Sigmoid colon (tissue), 7 donors: Measurements from ENCODE around the gene ZNF512. TPM values are rescaled to one million over a fixed set of nuclear protein-coding genes. Genes with fewer than 3 reads are reported as not detected.
"Not testable (repeated sequence)": the region's sequence is repeated elsewhere in the genome, so short reads cannot be mapped to it uniquely, and the experiment has no call there.

ENCODE experiments used
- DNase-seq: peaks from one replicate; pipeline ENCODE4 v3.0.0-alpha.2; 2019
- H3K27ac ChIP-seq, 4 donors: fragments of 200-600 bp; sonication (generic); one replicate each; pipeline ENCODE4 v1.5.1; 2016 to 2019; ENCODE audit warnings: mild to moderate bottlenecking in 1 of 4
- H3K27me3 ChIP-seq, 3 donors: fragments of 200-600 bp; sonication (generic); one replicate each; pipeline ENCODE4 v1.5.1; 2019; ENCODE audit warnings: mild to moderate bottlenecking in 1 of 3
- H3K36me3 ChIP-seq, 4 donors: fragments of 200-600 bp; sonication (generic); one replicate each; pipeline ENCODE4 v1.5.1; 2016 to 2019
- H3K4me1 ChIP-seq, 4 donors: fragments of 200-600 bp; sonication (generic); one replicate each; pipeline ENCODE4 v1.5.1; 2017 to 2019
- H3K4me3 ChIP-seq, 4 donors: fragments of 200-600 bp; sonication (generic); one replicate each; pipeline ENCODE4 v1.5.1; 2017 to 2019; ENCODE audit warnings: mild to moderate bottlenecking in 2 of 4, moderate library complexity in 1 of 4
- H3K9me3 ChIP-seq, 4 donors: fragments of 200-600 bp in 3 of 4; sonication (generic) in 3 of 4; one replicate each; pipeline versions ENCODE4 v1.5.1 to v1.6.1; 2013 to 2019
- EP300 ChIP-seq, 4 donors: sonication (generic); formaldehyde crosslinking; IDR thresholded peaks; one replicate each; pipeline ENCODE4 v1.6.1; 2017; ENCODE audit warnings: antibody characterized with exemption in 4 of 4
- POLR2A ChIP-seq, 2 donors: fragments of 450-650 bp; IDR thresholded peaks; one replicate each; pipeline ENCODE4 v1.6.1; 2016; ENCODE audit warnings: antibody characterized with exemption in 2 of 2, mild to moderate bottlenecking in 2 of 2, moderate library complexity in 2 of 2
- POLR2AphosphoS5 ChIP-seq, 4 donors: sonication (generic); formaldehyde crosslinking; IDR thresholded peaks; one replicate each; pipeline ENCODE4 v1.6.1; 2017; ENCODE audit warnings: antibody characterized with exemption in 4 of 4
- WGBS, 2 donors: extraction: QIAGEN DNeasy Blood & Tissue Kit; methylation state at CpG; one replicate each; pipeline ENCODE4 v1.1.7; 2013; 5-methylcytosine and 5-hydroxymethylcytosine counted together
- intact Hi-C: fragments of 100-400 bp; cut with DNase I; formaldehyde crosslinking; loops from one replicate; pipeline ENCODE4 v1.15.1; 2023
- polyA plus RNA-seq, 3 donors: library from polyadenylated mRNA; stranded (reverse); fragments of 200-250 nt; gene quantifications; one replicate each; pipeline ENCODE4 v1.2.3, GENCODE V29; 2013
- total RNA-seq, 4 donors: library from RNA; depleted of rRNA; stranded (reverse); fragments of >200 nt; gene quantifications; one replicate each; pipeline ENCODE4 v1.1.0, GENCODE V29; 2016
- TF ChIP-seq, protein P1 (sequence below), 4 experiments: fragments of 450-650 bp in 3 of 4; fragments of 200-600 bp in 1 of 4; IDR thresholded peaks; one replicate each; pipeline ENCODE4 v1.5.1; 2016 to 2019; ENCODE audit warnings: antibody characterized with exemption in 4 of 4, mild to moderate bottlenecking in 3 of 4, moderate library complexity in 2 of 4
- donor health status: healthy with polysubstance abuse.
- donor health status: Bipolar disorder and iron deficiency.
- donor health status: healthy.

Gene ZNF512, protein sequence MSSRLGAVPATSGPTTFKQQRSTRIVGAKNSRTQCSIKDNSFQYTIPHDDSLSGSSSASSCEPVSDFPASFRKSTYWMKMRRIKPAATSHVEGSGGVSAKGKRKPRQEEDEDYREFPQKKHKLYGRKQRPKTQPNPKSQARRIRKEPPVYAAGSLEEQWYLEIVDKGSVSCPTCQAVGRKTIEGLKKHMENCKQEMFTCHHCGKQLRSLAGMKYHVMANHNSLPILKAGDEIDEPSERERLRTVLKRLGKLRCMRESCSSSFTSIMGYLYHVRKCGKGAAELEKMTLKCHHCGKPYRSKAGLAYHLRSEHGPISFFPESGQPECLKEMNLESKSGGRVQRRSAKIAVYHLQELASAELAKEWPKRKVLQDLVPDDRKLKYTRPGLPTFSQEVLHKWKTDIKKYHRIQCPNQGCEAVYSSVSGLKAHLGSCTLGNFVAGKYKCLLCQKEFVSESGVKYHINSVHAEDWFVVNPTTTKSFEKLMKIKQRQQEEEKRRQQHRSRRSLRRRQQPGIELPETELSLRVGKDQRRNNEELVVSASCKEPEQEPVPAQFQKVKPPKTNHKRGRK
- total RNA-seq (10 to 100 TPM; 30.7 to 44.3 (median 39.4) TPM), polyA plus RNA-seq (10 to 100 TPM in 1 of 3 donors, 1 to 10 TPM in 2; 3.9 to 13.8 (median 6.6) TPM)

- 2 to 3% methylated on average over 38 of the region's 38 CpGs for WGBS, 2 donors
- TF ChIP-seq POLR2A (IDR thresholded peaks at IDR 0.05) (peak; percentile 17 to 21), POLR2AphosphoS5 (IDR thresholded peaks at IDR 0.05) (peak; percentile 77 to 87 (median 82)), EP300 (IDR thresholded peaks at IDR 0.05) (no peak)
- TF ChIP-seq, protein P1, sequence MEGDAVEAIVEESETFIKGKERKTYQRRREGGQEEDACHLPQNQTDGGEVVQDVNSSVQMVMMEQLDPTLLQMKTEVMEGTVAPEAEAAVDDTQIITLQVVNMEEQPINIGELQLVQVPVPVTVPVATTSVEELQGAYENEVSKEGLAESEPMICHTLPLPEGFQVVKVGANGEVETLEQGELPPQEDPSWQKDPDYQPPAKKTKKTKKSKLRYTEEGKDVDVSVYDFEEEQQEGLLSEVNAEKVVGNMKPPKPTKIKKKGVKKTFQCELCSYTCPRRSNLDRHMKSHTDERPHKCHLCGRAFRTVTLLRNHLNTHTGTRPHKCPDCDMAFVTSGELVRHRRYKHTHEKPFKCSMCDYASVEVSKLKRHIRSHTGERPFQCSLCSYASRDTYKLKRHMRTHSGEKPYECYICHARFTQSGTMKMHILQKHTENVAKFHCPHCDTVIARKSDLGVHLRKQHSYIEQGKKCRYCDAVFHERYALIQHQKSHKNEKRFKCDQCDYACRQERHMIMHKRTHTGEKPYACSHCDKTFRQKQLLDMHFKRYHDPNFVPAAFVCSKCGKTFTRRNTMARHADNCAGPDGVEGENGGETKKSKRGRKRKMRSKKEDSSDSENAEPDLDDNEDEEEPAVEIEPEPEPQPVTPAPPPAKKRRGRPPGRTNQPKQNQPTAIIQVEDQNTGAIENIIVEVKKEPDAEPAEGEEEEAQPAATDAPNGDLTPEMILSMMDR (IDR thresholded peaks at IDR 0.05) = no peak
- H3K9me3 ChIP-seq = peaks cover 0 to 13% (median 3%) of the 10 kb centered on the region in 4 donors
- peak within 1 kb of the TSS; percentile 56 to 69 (median 58) for H3K4me3 ChIP-seq
- peaks cover 0 to 25% (median 21%) of the 10 kb centered on the region in 4 donors for H3K4me1 ChIP-seq
- no peaks in the 10 kb centered on the region for H3K27me3 ChIP-seq
- intact Hi-C loops = loop anchor here (2.0 kb wide), 1 partner anchor 92 kb away; no protein-coding TSS in a partner anchor
- peak within 1 kb of the TSS; percentile 72 to 80 (median 76) for H3K27ac ChIP-seq
- H3K36me3 ChIP-seq = no peaks in the 10 kb centered on the region
- peak; percentile 98 for DNase-seq
Observed at GRCh38 chr2:27582695-27583389, at the start of gene ZNF512. TSS of gene ZNF512 (plus strand) at chr2:27583042. CDS start at chr2:27583113, 71 bp downstream.

- no peak for TF ChIP-seq EP300 (IDR thresholded peaks at IDR 0.05)
- TF ChIP-seq POLR2AphosphoS5 (IDR thresholded peaks at IDR 0.05) = no peak
- TF ChIP-seq, protein P1 (IDR thresholded peaks at IDR 0.05) = no peak
- intact Hi-C loops = no loop called here
- H3K27me3 ChIP-seq = no peaks in the 10 kb centered on the region
- H3K4me3 ChIP-seq = no peak overlapping the region
- DNase-seq = no peak
- no peak overlapping the region for H3K27ac ChIP-seq
- H3K4me1 ChIP-seq = no peaks in the 10 kb centered on the region
- no peaks in the 10 kb centered on the region for H3K9me3 ChIP-seq
- no peaks in the 10 kb centered on the region for H3K36me3 ChIP-seq
- WGBS, 2 donors = 71% methylated on average over 4 of the region's 4 CpGs
Observed at GRCh38 chr2:27537287-27537686, 45.6 kb upstream of the ZNF512 start.

GRCh38 chr2:27538839-27539450, 43.9 kb upstream of the ZNF512 start:
- 52 to 56% methylated on average over 4 of the region's 6 CpGs for WGBS, 2 donors
- H3K4me1 ChIP-seq, H3K9me3 ChIP-seq, DNase-seq, intact Hi-C loops, H3K27me3 ChIP-seq, H3K4me3 ChIP-seq, H3K27ac ChIP-seq, H3K36me3 ChIP-seq: not testable (repeated sequence)

- DNase-seq, intact Hi-C loops, H3K27ac ChIP-seq, H3K27me3 ChIP-seq, H3K9me3 ChIP-seq, H3K4me1 ChIP-seq, H3K4me3 ChIP-seq, H3K36me3 ChIP-seq: not testable (repeated sequence)
- WGBS, 2 donors = 92 to 94% methylated on average over 24 to 27 of the region's 35 CpGs
Observed at GRCh38 chr2:27539649-27540048, 43.2 kb upstream of the ZNF512 start.

DNA sequence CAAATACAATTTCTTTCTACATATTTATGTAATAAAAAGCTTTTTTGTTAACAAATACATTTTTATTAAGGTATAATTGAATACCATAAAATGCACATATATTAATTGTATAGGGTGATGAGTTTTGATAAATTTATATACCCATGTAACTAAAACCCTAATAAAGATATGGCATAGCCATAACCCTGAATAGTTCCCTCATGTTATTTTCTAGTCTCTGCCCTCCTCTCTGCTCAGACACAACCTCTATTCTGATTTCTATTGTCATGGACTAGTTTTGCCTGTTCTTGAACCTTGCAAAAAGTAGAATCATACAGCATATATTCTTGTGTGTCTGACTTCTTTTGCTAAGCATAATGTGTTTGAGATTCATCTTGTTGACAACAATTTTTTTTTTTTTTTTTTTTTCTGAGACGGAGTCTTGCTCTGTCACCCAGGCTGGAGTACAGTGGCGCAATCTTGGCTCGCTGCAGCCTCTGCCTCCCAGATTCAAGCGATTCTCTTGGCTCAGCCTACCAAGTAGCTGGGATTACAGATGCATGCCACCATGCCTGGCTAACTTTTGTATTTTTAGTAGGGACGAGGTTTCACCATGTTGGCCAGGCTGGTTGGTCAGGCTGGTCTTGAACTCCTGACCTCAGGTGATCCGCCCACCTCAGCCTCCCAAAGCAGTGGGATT, 38.6 kb upstream of the ZNF512 start:
- no peak for DNase-seq
- Histone ChIP-seq H3K27me3 (no peaks in the 10 kb centered on the region), H3K4me1 (no peaks in the 10 kb centered on the region), H3K27ac (no peak overlapping the region), H3K9me3 (no peaks in the 10 kb centered on the region), H3K36me3 (no peaks in the 10 kb centered on the region), H3K4me3 (no peak overlapping the region)
- TF ChIP-seq, protein P1 (IDR thresholded peaks at IDR 0.05) = no peak
- TF ChIP-seq EP300 (IDR thresholded peaks at IDR 0.05) (no peak), POLR2A (IDR thresholded peaks at IDR 0.05) (no peak), POLR2AphosphoS5 (IDR thresholded peaks at IDR 0.05) (no peak)
- WGBS, 2 donors = 88 to 93% methylated on average over 6 of the region's 6 CpGs
- intact Hi-C loops = no loop called here
